GM19238 (cell line): ENCODE data around the gene ITGAL.
"Not testable (repeated sequence)": the region's sequence is repeated elsewhere in the genome, so short reads cannot be mapped to it uniquely, and the experiment has no call there.

Experiments used
- DNase-seq: peaks from one replicate; pipeline ENCODE4 v3.0.0; 2011; ENCODE audit warnings: low spot score; ENCODE audit not compliant: insufficient read length

Gene ITGAL

DNA sequence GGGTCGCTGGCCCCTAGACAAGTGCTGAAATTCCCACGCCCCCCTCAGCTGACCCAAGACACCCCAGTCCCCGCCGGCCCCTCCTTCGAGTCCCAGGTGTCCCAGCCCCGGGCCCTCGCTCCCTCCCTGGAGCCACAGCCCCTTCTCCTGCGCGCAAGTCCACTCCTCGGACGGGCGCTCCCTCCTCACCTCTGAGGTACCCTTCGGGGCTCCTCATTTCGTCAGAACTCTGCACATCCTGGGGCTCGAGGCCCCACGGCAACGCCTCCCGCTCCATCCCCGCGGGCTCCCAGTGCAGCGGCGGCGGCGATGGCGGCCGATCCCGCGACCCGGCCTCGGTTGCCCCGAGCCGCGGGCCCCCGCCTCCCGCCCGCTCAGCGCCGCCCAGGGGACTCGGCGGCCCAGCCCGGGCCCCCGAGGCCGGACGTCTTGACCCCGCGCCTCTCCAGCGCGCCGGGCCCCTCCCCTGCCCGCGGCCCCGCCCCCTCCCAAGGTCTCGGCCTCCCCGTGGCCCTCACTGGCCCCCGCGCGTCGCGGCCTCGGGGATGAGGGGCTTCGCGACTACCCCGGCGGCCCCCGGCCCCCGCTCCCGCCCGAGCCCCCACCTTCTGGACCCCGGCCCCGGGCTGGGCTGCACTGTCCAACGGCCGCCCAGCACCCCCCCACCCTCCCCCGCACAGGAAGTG lies 53.7 kb downstream of the ITGAL start, which contains the start of gene ZNF768:
Gene ZNF768, minus strand, starts transcription at position 430 of the 686 bp plus-strand sequence. Its CDS starts 153 bp downstream, at position 277.
- peak; percentile 63 for DNase-seq

DNA sequence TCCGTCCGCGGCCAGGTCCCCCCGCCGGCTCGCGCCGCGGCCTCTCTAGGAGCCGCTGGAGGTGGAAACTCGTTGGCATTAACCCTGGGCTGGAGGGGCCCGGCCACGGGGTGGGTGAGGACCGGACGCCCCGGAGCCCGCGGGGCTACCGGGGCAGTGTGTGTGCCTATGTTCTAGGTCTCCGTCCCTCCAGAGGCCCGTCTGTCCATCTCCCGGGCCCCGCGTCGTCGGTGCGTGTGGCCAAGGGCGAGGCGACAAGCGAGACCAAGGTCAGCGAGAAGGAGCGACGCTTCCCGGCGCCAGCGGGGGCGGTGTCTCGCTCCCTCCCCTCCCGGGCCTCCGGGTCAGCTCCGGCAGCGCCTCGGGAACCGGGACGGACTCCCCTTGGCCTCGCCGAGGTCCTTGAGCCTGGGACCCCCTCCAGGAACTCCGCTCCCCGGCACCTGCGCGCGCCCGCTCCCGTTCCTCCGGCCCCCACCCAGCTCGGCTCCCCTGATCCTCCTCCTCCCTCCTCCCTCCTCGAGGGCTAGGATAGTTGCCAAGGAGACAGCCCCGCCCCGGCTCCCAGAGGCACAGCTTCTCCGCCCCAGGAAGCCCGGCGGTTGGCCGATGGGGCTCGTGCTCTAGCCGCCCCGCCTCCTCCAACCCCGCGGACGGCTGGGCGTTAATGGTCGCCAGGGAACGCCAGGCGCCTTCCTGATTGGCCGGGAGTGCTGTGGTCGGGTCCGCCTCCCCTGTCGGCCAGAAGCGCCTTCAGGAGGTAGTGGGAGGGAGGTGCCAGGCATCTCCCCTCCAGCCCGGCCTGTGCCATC lies 54.5 kb downstream of the ITGAL start:
- peak; percentile 99 for DNase-seq

DNA sequence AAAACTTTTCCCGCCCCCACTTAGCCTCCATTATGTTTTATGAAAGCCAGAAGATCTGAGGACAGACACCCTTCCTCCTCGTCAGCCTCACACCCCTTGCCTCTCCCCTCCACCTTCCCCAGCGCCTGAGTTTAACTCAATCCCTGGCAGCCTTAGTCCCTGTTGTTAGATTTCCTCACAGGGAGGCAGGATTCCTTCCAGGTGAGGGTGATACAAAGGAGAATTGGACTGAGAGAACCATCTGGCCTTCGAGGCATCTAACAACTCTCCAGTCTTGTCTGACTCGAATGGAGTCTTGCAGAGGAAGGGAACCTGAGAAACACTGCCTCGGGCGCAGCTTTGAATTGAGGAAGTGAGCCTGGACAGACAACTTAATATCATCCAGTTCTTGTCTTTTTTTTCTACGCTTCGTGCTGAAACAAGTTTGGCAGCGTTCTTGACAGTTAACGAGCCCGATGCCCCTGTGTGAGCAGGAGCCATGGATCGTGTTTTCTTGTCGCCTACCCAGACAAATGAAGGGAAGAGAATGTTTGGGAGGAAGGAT lies 55.2 kb downstream of the ITGAL start:
- DNase-seq, result peak; percentile 65

DNA sequence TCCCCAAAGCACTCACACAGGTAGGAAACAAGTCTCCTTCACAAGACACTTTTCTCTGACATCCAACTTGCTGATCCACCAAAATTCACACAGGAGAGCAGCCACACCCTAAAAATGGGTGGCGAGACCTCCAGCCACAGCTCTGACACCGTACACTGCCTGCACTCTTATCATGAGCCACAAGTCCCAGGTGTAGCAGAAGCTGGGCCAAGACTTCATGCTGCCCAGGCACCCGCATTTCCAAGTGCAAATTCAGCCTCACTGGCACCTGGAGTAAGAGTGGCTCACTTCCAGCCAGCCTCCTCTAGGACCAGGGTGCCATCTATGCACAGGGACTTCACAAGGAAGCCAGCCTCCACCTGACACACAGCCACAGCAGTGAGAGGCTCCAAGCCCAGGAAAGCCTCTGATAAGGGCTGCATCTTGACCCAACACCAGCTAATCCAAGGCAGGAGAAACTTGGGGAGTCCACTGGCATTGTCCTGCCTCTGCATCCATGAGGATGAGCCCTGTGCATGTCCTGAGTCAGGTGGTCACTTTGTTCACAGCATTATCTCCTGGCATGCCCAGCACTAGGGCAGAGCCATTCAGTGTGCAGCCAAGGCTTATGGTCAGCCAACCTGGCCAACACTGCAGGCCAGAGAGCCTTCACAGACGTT lies 56.4 kb downstream of the ITGAL start:
- DNase-seq, result no peak

DNA sequence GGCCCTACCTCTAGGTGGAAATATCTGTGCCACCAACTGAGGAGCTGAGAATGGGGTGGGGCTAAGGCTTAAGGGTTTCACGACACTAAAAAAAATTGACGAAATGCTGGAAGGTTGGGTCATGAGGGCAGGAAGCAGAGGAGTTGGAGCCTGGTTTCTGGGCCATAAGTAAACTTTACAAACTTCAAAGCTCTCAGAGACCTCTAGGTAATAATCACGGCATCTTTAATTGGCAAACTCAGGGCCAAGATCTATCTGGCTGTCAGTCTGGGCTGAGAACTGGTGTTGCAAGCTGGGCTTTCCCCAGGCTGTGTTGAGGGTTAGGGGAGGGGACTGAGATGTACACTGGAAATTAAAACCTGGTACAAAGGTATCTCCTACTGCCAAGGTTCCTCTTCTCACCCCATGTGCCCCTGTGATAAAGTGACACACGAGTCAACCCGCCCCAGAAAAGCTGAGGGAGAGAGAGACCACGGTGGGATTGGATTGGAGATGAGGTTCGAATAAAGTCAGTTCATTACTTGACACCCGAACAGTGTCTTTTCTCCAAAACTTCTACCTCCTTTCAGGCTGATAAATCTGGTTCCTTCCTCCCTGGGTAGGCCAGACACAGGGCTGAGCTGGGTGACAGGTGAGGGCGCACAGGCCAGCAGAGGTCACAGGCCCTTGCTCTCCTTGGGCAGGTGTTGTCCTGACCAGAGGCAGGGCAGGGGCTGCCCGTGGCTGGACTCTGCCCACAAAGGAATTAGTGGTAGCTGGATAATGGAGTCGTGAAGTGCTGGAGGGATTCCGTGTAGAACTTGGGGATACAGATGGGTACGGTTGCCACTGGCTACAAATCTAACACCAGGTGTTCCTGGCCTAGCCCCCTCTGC lies 57.9 kb downstream of the ITGAL start:
- no peak for DNase-seq

DNA sequence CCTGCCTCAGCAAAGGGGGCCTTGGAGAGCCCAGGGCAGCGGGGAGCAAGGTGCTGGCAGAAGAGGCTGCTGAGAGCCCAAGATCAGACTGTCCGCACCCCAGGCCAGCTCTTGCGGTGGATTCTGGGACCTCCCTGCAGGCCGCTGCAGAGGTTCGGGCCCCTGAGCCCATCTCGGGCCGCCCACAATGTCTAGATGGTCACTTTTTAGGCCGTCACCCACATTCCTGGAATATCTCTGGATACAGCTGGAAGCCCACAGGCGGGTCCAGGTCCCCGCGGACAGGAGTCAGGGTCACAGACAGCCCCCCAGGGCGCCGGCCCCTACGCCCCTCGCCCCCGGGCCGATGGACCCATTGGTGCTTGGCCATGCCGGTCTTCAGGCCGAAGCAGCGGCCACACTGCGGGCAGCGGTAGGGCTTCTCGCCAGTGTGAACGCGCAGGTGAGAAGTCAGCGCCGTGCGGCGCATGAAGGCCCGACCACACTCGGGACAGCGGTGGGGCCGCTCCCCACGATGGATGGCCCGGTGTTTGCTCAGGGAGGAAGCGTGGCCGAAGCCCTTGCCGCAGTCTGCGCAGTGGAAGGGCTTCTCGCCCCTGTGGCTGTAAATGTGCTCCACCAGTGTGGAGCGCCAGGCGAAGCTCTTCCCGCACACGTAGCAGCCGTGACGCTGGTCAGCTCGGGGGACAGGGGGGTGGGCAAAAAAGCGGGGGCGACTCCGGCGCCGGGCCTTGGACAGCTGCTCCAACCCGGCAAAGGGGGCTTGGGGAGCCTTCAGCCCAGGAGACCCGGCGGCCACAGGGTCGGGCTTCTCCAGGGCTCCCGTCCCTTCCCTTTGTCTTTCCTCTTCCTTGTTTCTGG lies 60.0 kb downstream of the ITGAL start:
- no peak for DNase-seq

DNA sequence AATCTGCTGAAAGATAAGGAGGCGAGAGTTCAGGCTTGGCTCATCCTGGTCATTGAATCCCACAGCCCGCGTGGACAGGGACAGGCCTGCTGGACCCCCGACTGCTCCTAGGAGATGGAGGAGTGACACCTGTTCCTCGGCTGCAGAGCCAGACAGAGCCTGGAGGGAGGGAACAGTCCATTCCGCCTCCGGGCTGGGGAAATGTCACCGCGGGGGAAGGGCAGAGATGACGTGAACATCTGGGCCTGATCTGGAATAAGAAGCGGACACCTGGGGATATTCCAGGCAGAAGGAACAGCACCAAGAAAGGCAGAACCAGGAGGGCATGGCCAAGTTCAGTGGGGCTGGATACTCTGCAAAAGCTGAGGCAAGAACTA lies 60.6 kb downstream of the ITGAL start:
- no peak for DNase-seq

DNA sequence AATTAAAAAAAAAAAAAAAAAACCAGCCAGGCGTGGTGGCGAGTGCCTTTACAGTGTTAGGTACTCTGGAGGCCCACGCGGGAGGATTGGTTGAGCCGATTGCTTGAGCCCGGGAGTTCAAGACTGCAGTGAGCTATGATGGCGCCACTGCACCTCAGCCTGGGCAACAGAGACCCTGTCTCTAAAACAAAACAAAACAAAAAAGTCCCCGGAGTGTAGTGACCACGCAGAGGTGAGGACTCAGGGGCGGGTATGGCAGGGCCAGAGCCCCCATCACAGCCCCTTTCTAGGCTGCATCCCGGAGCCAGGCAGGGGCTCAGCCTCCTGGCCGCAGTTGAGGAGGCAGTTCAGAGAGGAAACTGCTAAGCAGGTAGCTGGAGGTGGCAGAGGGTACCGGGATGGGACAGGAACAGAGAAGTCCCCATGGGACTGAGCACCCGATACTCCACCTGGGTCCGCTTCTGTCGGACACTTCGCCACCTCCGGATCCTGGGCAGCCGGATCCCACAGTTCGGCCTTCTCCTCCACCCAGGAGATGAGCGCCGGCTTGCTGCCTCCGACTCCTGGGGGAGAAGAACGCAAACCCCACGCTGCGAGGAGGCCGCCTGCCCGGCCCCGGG lies 61.3 kb downstream of the ITGAL start:
- DNase-seq, result no peak

DNA sequence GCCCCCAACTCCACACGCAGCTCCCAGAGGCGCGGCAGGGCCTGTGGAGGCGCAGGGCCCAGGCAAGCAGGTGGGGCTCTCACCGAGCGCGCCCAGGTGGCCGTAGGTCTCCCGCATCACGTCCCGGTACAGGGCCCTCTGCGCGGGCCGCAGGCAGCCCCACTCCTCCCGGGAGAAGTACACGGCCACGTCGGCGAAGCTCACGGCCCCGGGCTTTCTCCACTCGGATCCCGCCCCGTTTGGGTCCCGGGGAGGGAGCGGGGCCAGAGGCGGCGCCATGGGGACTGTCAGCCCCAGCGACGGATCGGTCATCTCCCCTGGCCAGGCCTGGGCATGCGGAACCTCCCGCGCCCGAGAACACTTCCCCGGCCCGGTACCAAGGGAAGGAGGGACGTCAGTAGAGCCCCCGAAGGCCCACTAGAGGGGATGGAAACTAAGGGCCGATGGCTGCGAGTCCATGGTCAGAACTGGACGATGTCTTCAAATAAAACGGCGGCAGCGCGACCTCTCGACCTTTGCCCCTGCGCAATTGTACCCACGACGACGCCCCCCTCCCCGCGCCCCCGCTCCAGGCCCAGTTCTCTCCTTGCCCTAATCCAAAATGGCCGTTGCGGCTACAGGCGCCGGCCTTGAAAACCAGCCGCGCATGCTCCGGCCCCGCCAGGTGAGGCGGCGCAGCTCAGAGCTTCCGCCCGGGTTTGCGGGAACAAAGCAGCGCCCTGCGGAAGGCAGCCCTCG lies 62.0 kb downstream of the ITGAL start, which contains the start of gene ZNF747:
Gene ZNF747, minus strand, starts transcription at position 491 of the 738 bp plus-strand sequence. Its CDS starts 179 bp downstream, at position 312.
- peak; percentile 91 for DNase-seq

DNA sequence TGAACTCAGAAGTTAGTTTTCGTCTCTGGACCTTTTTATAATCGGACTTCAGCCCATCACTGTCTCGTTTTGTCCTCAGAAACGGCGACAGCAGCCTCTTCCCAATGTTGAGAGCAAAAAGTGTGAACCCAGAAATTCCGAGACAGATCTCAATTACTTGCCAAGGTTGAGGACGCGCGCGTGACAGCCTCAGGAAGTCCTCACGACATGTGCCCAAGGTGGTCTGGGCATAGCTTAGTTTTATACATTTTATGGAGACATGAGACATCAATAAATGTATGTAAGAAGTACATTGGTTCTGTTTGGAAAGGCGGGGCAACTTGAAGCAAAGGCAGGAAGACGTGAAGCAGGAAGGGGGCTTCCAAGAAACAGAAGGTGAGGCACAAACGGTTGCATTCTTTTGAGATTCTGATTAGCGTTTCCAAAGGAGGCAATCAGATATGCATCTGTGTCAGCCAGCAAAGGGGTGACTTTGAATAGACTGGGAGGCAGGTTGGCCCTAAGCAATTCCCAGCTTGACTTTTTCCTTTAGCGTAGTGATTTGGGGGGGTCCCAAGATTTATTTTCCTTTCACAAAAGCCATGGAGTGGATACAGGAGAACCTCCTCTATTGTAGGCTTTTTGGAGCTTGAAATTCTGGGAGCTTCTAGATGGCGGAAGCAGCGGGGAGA lies 62.7 kb downstream of the ITGAL start:
- no peak for DNase-seq

DNA sequence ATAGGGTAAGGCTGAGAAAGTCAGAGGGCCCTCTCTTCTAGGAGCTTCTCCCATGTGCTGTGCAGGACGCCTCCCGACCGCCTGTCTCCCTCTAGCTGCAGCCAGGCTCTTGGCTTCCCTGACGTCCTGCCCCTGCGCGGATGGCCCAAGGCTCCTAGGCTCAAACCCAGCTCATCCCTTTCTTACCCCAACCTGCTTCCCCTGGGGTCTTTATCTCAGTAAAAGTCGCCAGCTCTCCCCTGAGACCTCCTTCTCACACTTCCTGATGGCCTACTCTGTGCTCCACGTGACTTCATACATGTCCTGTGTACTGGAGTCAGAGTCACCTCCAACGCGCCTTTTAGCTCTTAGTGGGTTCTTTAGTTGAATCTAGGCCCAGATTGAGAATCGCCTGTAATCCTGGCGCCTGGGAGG lies 63.2 kb downstream of the ITGAL start:
- peak; percentile 76 for DNase-seq

DNA sequence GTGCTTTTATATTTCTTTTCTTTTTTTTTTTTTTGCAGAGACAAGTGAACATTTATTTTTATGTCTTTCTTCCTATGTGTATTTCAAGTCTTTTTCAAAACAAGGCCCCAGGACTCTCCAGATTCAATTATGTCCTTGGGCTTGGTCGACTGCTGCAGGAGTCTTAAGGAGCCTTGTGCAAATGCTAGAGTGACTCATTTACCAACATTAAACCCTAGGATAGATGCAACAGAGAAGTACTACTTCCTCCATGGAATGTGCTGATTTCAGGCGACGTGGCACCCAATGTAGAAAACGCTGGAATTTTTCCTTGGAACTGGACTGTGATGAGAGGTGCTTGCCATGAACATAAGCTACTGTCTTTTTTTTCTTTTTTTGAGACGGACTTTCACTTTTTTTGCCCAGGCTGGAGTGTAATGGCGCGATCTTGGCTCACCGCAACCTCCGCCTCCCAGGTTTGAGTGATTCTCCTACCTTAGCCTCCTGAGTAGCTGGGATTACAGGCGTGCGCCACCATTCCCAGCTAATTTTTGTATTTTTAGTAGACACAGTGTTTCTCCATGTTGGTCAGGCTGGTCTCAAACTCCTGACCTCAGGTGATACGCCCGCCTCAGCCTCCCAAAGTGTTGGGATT lies 64.0 kb downstream of the ITGAL start:
- DNase-seq, result not testable (repeated sequence)

DNA sequence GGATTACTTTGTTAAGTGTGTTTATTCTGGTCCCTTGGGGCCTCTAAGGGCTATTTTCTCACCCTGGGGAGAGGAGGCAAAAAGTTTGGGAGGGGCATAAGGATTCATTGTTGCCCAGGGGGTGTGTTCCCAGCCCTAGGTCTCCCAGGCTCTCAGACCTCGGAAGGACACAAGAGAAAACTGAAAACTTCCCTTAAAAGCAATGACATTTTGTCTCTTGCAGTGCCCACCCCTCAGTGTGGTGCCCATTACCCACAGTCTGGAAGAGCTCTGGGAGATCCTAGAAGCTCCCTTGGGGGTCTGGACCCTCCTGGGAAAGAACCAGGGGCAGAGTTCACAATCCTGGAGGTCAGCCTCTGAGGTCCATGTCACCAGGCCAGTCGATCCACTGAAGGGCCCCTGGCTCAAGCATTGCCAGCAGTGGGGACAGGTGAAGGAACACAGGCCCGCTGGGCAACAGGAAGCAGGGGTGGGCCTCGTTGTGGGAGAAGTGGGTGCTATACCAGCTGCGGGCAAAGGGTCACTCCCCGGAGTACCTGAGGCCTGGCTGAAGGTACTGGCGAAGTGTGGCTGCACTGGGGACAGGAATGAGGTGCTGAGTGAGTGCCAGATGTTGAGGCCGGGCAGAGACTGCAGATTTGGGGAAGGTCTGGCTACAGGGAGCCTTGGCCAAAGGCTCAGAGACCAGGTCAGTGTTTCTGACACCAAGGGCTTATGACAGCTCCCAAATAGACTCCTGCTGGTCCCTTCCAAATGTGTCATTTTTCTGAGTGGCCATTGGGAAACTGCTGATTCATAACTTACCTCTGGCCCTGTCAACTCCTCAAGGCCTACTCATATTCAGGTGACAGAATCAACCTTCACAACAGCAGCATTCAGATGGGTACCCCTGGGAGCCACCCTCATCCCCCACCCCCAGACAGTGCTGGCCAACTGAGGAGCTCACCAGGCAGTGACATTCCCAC lies 66.7 kb downstream of the ITGAL start:
- DNase-seq, result no peak

DNA sequence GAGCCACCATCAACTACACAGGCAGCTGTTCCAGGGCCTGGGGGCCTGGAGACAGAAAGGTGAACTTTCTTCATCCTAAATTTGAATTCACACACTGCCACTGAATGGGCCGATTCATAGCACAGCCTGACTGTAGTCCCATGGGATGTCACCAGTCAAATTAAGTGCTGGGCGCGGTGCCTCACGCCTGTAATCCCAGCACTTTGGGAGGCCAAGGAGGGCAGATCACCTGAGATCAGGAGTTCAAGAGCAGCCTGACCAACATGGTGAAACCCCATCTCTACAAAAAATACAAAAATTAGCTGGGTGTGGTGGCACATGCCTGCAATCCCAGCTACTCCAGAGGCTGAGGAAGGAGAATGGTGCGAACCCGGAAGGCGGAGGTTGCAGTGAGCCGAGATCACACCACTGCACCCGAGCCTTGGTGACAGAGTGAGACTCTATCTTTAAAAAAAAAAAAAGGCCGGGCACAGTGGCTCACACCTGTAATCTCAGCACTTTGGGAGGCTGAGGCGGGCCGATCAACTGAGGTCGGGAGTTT lies 67.5 kb downstream of the ITGAL start:
- DNase-seq, result not testable (repeated sequence)

DNA sequence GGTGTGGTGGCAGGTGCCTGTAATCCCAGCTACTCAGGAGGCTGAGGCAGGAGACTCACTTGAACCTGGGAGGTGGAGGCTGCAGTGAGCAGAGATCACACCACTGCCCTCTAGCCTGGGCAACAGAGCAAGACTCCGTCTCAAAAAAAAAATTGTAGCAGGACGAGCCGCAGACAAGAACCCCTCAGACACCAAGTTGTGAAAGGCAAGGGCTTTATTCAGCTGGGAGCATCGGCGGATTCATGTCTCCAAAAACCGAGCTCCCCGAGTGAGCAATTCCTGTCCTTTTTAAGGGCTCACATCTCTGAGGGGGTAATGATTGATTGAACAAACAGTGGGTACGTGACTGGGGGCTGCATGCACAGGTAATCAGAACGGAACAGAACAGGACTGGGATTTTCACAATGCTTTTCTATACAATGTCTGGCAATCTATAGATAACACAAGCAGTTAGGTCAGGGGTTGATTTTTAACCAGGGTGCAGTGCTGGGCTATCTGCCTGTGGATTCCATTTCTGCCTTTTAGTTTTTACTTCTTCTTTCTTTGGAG lies 68.4 kb downstream of the ITGAL start:
- not testable (repeated sequence) for DNase-seq
